Globus pallidus (tissue), 1 donor: Measurements from ENCODE around the gene EXO1.
A peak's percentile ranks its signal among the peaks of the same experiment; 100 is the strongest.
"Not testable (repeated sequence)": the region's sequence is repeated elsewhere in the genome, so short reads cannot be mapped to it uniquely, and the experiment has no call there.

ENCODE experiments used
- DNase-seq: peaks from one replicate; pipeline ENCODE4 v3.0.0-alpha.2; 2015; ENCODE audit warnings: low spot score

The EXO1 gene

GRCh38 chr1:241847796-241848685, at the start of gene EXO1:
TSS of gene EXO1 (plus strand) at chr1:241848204. CDS start at chr1:241850426, 2,222 bp downstream.
- DNase-seq, result peak; percentile 93

- no peak for DNase-seq
These were observed 48.6 kb upstream of the EXO1 start for GRCh38 chr1:241799416-241799815.

DNA sequence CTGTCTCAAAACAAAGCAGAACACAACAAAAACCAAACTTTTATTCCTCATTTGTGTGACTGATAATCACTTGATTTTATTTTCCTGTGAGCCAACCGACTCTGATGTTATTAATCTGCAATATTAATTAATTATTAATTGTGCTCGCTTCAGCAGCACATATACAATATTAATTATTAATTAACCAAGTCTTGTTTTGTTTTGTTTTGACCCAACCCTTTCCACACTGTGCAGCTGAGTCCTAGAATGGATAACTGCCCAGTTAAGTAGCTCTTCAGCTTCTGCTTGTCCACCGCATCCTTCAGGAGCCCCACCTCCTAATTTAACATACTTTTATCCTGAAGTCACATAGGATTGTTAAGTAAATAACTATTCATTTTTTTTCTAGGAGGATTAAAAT, 47.4 kb upstream of the EXO1 start:
- no peak for DNase-seq

- DNase-seq, result no peak
These were observed 45.1 kb upstream of the EXO1 start for GRCh38 chr1:241802863-241803262.

DNA sequence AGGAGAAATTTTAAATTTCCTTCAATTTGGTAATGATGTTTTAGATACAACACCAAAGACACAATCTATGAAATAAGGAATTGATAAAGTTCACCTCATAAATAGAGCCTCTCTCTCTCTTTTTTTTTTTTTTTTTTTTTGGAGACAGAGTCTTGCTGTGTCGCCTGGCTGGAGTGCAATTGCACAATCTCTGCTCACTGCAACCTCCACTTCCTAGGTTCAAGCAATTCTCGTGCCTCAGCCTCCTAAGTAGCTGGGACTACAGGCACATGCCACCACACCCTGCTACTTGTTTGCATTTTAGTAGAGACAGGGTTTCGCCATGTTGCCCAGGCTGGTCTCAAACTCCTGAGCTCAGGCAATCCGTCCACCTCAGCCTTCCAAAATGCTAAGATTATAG, 43.3 kb upstream of the EXO1 start:
- not testable (repeated sequence) for DNase-seq

GRCh38 chr1:241808265-241808664, 39.7 kb upstream of the EXO1 start:
- no peak for DNase-seq

DNA sequence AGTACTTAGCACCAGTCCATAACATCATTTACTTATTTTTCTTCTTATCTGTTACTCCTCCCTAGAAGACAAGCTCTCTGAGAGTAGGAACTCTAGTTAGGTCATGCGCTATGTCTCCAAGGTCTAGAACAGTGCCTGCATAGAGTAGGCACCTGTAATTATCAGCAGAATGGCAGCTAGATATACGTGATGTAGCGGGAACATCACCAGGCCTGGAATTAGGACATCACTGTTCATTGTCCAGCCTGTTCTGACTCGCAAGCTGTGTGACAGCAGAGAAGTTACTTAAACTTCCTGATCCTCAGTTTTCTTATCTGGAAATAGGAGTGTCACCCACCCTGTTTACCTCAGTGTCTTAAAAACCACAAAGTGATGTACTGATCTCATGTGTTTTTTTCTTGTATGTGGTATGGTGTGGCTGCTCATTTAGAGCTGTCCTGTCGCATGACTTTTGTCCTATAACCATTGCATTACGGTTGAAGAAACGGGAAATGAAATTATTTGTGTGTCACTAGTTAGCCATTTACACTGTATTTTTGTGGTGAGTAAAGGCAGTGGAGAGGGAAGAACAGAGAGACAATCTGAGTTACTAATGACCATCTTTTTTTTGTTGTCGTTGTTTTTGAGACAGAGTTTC, 37.1 kb upstream of the EXO1 start:
- DNase-seq, result no peak

- DNase-seq, result no peak
These were observed 34.2 kb upstream of the EXO1 start for GRCh38 chr1:241813768-241814320.

- DNase-seq, result no peak
These were observed 32.0 kb upstream of the EXO1 start for GRCh38 chr1:241816008-241816407.

DNA sequence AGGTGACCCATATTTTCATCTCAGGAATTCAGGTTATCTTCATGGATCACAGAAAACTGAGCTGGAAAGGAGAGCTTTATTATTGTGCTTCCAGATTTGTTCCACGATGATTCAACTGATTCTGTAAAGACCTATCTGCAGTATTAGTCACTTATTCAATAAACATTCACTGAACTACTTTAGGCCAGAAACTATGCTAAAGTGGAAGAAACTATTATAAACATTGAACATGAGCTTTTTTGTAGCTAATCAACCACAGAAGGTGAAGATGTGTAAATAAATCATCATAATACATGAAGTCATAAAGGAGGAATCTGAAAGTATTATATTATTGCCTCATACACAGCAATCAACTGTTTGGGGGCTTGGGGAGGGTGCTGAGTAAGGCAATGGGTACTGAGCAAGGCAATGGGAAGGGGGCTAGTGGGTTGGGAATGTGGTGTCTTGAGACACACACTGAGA, 30.6 kb upstream of the EXO1 start:
- DNase-seq, result no peak

DNA sequence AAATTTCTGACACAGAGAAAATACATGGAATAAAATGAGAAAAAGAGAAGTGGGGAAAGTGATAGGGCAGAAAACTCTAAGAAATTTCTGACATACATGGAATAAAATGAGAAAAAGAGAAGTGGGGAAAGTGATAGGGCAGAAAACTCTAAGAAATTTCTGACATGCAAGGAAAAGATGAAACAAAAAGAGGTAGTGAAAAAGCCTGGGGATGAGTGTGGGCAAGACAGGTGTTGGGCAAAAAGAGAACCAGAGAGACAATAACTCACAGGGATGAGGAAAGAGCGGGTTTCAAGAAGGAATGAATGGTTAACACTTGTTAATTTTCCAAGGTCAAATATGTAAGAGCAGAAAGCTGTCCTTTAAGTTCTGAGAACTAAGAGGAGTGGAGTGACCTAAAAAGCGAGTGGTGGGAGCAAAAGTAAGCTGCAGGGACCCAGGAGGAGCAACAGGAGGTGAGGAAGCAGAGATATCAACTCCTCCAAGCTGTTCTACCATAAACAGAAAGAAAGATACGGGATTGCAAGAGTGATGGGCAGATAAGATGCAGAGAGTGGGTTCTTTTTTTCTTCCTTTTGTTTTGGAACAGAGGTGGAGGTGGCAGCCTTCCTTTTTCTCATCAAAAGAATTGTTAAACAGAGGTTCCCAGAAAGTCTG, 29.9 kb upstream of the EXO1 start:
- no peak for DNase-seq

- DNase-seq, result no peak
These were observed 28.6 kb upstream of the EXO1 start for GRCh38 chr1:241819340-241819866.

DNA sequence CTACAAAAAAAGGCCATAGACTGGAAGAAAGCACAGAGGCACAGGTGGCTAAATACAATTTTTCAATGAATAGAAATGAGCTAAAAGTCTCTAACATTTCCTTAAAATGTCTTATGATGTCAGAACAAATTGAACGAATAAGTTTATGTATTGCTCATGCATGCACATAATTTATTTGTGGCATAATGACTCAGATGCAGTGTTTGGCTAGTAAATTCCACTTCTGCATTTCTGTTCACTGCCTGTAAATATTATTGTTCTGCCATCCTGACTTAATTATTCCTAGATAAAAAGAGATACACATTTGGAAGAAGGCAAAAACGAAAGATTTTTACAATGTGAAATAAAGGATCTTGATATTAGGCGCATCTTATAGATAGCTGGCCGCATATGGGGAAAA, 26.6 kb upstream of the EXO1 start:
- DNase-seq, result no peak

- DNase-seq, result no peak
These were observed 25.2 kb upstream of the EXO1 start for GRCh38 chr1:241822846-241823245.

DNA sequence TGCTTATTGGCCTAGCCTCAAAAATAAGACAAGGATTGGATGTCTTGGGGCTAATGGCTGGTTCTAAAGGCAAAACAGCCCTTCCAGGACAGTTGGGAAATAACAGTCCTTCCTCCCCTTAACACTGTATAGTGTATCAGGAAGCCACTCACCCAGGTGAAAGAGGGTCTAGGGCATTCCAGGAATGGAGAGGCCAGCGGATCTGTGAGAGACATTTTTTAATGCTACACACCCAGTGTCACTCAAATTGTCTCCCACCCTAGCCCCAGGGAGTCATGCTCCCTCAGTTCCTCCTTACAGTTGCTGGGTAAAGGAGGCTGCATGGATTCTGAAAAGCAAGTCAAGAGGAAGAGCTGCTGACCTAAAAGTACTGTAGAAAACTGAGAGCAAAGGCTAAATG, 24.1 kb upstream of the EXO1 start:
- DNase-seq, result no peak

DNA sequence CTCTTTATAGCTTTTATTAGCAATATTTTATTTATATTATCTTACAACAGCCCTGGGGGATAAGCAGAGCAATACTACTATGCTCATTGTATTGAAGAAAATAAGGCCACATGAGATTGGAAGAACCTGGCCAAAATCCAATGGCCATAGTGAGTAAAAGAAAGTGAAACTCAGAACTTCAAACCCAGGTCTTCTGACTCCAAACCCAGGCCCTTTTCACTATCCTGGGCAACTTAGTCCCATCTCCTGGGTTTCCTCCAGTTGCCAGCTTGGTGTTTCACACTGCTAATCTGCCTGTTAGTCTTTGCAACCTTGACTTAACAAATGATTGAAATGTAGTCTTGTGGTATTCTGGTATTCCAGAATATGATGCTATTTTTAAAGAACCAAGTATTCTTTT, 22.4 kb upstream of the EXO1 start:
- DNase-seq, result no peak

- DNase-seq, result not testable (repeated sequence)
These were observed 21.4 kb upstream of the EXO1 start for GRCh38 chr1:241826613-241827012.

DNA sequence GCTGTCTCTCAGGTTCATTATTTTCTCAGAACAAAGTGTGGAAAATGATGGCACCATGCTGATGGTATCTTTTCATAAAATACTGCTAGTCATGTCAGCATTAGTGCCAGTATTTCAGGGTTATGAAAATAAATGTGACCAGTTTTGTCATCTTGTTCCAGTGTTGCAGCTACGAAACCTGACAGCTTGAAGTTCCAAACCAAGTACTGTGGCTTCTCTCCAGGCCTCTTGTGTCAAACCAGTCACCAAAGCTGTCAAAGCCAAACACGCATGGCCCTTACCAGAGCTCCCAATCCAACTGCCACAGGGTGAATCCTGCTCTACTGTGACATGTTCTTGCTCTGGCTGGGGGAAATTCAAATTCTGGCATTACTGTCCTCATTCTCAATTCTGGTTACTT, 20.7 kb upstream of the EXO1 start:
- DNase-seq, result no peak

DNA sequence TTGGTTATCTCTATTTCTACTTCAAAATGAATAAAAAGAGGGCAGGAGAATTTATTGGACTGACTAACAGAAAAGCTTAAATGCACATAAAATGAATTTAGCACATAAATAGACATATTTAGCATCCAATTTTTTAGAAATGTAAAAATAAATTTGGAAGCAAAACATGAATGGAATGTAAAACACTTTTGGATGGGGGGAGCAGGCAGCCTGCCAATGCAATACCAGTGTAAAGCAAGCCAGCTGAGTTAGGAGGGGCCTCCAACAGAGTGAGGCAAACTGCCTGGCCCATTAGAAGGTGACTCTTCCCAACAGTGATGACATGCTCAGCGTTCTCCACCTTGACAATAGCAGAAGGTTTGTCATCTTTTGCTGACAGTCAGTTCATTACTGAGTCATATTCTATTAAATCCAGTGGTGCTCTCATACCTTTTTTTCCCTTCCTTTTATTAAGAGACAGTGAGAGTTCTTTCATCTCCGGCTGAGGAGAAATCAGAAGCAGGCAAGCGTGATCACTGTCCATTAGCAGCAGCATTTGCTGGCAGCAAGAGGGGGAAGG, 19.5 kb upstream of the EXO1 start:
- no peak for DNase-seq

DNA sequence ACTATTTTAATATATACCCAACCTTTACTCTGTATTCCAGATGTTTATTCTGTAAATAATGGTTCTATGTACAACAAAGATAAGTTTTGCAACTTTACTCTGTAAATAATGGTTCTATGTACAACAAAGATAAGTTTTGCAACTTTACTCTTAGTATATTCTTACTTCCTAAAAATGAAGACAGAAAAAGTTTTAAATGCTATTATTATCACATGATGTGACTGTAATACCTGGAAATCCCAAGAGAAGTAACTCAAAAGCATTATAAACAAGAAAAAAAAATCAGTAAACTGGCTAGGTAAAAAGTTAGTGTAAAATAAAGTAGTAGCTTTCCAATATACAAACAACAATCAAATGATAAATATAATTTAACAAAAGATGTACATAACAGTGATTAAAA, 18.5 kb upstream of the EXO1 start:
- DNase-seq, result no peak

DNA sequence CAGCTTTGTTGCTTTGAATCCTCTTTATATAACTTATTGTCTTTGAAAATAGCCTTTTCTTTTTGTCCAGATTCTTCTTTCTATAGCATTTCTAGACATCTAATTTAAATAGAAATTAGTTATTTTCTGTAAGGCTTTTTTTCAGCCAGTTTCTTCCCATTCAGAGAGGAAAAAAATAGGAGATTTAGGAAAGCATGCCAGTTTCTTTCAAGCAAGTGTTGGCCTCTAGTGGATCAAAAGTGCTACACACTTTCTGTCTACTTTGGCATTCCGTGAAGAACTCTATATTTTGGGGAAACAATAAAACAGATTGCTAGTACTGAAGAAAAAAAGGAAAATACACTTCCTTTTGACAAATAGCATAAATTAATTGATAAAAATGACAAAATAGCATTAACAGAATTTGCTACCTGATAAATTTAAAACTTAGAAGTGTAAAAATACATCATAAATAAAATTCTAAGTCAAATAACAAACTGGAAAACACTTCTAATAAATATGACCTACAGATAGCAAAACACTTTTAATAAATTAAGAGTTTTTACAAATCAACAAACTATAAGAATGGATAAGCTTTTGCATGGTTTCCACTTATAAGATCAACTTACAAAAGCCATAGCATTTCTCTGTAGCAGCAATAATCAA, 13.1 kb upstream of the EXO1 start:
- peak; percentile 40 for DNase-seq
